ENCODE data around the gene C4orf50.

Gene C4orf50

GRCh38 chr4:6055436-6055835 is 37.2 kb upstream of the C4orf50 start:
- Histone ChIP-seq H3K4me3 (ENCODE audit: low read depth, low read length, poor library complexity, severe bottlenecking) (no peak overlapping the region), H3K27ac (ENCODE audit: low read depth, low read length, poor library complexity, severe bottlenecking) (no peak overlapping the region), H3K36me3 (ENCODE audit: insufficient read depth, low read length) (no peaks in the 10 kb centered on the region), H3F3A (ENCODE audit: insufficient read depth, low read length) (no peaks in the 10 kb centered on the region), H3K9me3 (ENCODE audit: low read length) (no peaks in the 10 kb centered on the region), H3K4me2 (ENCODE audit: low read length) (no peak overlapping the region), H3K4me1 (ENCODE audit: insufficient read depth, low read length, severe bottlenecking) (no peaks in the 10 kb centered on the region), H2AFZ (ENCODE audit: low read length) (no peak overlapping the region), H3K9ac (ENCODE audit: low read length) (no peak overlapping the region), H3K79me2 (ENCODE audit: insufficient read depth, low read length) (no peaks in the 10 kb centered on the region), H3K9me2 (ENCODE audit: low read depth, low read length) (no peaks in the 10 kb centered on the region), H3K27me3 (ENCODE audit: insufficient read depth, low read length) (no peaks in the 10 kb centered on the region), H4K20me1 (ENCODE audit: insufficient read depth, low read length) (no peaks in the 10 kb centered on the region)
- TF ChIP-seq CTCF (IDR thresholded peaks at IDR 0.05; ENCODE audit: low read length) (no peak), EZH2 (IDR thresholded peaks at IDR 0.05; ENCODE audit: borderline replicate concordance, low read length) (no peak)

GRCh38 chr4:6055030-6055429 is 36.8 kb upstream of the C4orf50 start:
- H4K20me1 ChIP-seq (ENCODE audit: insufficient read depth, low read length): no peaks in the 10 kb centered on the region
- no peaks in the 10 kb centered on the region for H3K4me1 ChIP-seq (ENCODE audit: insufficient read depth, low read length, severe bottlenecking)
- no peaks in the 10 kb centered on the region for H3K79me2 ChIP-seq (ENCODE audit: insufficient read depth, low read length)
- H3K9ac ChIP-seq (ENCODE audit: low read length): no peak overlapping the region
- TF ChIP-seq CTCF (IDR thresholded peaks at IDR 0.05; ENCODE audit: low read length): no peak
- no peak for TF ChIP-seq EZH2 (IDR thresholded peaks at IDR 0.05; ENCODE audit: borderline replicate concordance, low read length)
- H3K27ac ChIP-seq (ENCODE audit: low read depth, low read length, poor library complexity, severe bottlenecking): no peak overlapping the region
- no peaks in the 10 kb centered on the region for H3K36me3 ChIP-seq (ENCODE audit: insufficient read depth, low read length)
- no peaks in the 10 kb centered on the region for H3K9me2 ChIP-seq (ENCODE audit: low read depth, low read length)
- H3K4me3 ChIP-seq (ENCODE audit: low read depth, low read length, poor library complexity, severe bottlenecking): no peak overlapping the region
- no peaks in the 10 kb centered on the region for H3F3A ChIP-seq (ENCODE audit: insufficient read depth, low read length)
- no peaks in the 10 kb centered on the region for H3K27me3 ChIP-seq (ENCODE audit: insufficient read depth, low read length)
- H3K9me3 ChIP-seq (ENCODE audit: low read length): no peaks in the 10 kb centered on the region
- H2AFZ ChIP-seq (ENCODE audit: low read length): no peak overlapping the region
- no peak overlapping the region for H3K4me2 ChIP-seq (ENCODE audit: low read length)

- Histone ChIP-seq H3K9ac (ENCODE audit: low read length) (no peak overlapping the region), H3K79me2 (ENCODE audit: insufficient read depth, low read length) (no peaks in the 10 kb centered on the region), H4K20me1 (ENCODE audit: insufficient read depth, low read length) (no peaks in the 10 kb centered on the region), H3K4me2 (ENCODE audit: low read length) (no peak overlapping the region), H3K9me3 (ENCODE audit: low read length) (no peaks in the 10 kb centered on the region), H3K27ac (ENCODE audit: low read depth, low read length, poor library complexity, severe bottlenecking) (no peak overlapping the region), H3K9me2 (ENCODE audit: low read depth, low read length) (no peaks in the 10 kb centered on the region), H3K36me3 (ENCODE audit: insufficient read depth, low read length) (no peaks in the 10 kb centered on the region), H3F3A (ENCODE audit: insufficient read depth, low read length) (no peaks in the 10 kb centered on the region), H2AFZ (ENCODE audit: low read length) (no peak overlapping the region), H3K4me3 (ENCODE audit: low read depth, low read length, poor library complexity, severe bottlenecking) (no peak overlapping the region), H3K27me3 (ENCODE audit: insufficient read depth, low read length) (no peaks in the 10 kb centered on the region), H3K4me1 (ENCODE audit: insufficient read depth, low read length, severe bottlenecking) (no peaks in the 10 kb centered on the region)
- no peak for TF ChIP-seq CTCF (IDR thresholded peaks at IDR 0.05; ENCODE audit: low read length)
- TF ChIP-seq EZH2 (IDR thresholded peaks at IDR 0.05; ENCODE audit: borderline replicate concordance, low read length): no peak
These were observed 36.1 kb upstream of the C4orf50 start for GRCh38 chr4:6054162-6054922.

Measured in OCI-LY1 (cell line).